ENCODE measurements around the gene PES1. TPM values are rescaled to one million over a fixed set of nuclear protein-coding genes. Genes with fewer than 3 reads are reported as not detected.
A peak's percentile ranks its signal among the peaks of the same experiment; 100 is the strongest.
"Not testable (repeated sequence)": the region's sequence is repeated elsewhere in the genome, so short reads cannot be mapped to it uniquely, and the experiment has no call there.

PES1 gene
- total RNA-seq, 1 experiment from 2014 or later = 72.1 TPM

DNA sequence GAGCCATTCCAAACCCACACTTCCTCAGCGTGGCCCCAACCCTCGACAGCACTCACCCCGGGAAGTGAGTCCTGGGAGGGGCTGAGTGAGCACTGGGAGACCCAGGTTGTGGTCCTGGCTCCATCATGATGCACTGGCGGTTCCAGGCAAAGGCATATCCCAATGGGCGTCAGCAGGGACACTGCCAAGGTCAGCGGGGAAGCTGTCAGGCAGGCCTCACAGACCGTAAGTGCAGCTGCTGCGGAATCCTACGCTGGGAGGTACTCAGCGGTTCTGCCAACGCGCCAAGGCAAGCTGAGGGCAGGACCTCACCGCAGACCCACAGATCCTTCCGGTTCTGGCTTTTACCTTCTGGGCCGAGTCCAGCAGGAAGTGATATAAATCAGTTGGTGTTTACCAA, 15.9 kb downstream of the PES1 start:
- peak; percentile 32 for DNase-seq (ENCODE audit: low spot score)

DNA sequence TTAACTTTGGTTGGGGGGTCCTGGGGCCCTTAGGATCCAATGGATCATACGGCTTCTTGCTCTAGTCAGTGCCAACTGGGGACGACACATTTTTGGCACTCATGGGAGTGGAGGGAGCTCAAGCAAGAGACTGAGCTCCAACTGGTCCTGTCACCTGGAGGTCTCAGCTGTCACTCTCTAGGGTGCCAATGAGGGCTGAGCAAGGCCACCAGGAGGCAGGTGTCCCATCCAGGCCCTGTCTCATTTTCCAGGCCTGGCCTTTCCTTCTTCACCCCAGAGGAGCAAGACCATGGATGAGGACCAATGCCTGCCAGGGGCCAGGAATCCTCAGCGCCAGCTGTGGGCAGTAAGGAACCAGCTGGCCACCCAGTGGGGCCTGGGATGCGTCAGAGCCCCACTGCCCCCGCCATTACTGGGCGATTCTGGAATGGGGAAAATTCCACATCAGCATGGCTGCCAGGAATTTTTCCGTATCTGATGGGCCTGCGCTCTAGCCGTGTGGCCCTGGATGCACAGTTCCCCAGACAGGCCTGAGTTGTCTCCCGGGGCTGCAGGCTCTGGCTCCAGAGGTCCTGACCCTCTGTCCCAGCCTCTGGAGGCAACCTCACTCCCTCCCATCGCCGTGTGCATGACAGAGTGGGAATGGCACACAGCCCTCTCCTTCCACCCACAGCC, 16.6 kb downstream of the PES1 start:
- DNase-seq (ENCODE audit: low spot score) = peak; percentile 66

DNA sequence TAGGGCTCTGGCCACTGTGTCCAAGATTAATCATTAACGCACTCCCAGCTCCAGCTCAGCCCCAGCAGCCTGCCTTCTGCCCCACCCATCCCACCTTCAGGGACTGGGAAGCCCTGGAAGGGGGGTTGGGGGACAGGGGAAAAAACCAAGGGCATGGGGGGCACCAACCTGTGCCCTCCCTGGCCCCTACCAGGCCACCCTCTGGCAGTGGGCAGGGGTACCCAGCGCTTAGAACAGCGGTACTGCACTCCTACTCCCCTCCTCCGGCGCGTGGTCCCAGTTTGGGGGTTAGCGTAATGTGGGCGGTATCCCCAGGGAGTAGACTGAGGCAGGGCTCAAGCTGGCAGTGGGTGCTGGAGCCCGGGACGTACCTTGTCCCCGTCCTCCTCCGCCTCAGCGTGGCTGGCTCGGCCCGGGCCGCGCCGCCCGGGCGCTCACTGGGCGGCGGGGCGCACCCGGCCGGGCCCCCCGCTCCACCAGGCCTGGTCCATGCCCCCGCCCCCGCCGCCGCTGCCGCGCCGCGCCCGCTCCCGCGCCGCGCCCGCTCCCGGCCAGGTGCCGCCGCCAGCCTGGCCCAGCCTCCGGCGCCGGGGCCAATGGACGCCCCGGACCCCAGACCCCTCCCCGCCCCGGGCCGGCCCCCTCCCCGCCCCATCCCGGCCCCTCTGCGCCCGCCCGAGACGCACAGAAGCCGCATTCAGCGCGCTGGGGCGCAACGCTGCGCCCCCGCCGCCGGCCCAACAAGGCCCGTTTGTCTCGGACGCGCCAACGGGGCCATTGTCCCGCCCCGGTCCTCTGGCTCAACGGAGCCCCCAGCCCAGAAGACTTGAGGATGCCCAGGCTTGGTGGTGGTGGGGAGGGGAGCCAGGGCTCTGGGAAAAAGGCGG, 17.4 kb downstream of the PES1 start, which contains the start of gene GAL3ST1:
Gene GAL3ST1, minus strand, starts transcription at position 571 of the 887 bp plus-strand sequence. CDS start 17,273 bp downstream, outside the sequence.
- DNase-seq (ENCODE audit: low spot score) = no peak

DNA sequence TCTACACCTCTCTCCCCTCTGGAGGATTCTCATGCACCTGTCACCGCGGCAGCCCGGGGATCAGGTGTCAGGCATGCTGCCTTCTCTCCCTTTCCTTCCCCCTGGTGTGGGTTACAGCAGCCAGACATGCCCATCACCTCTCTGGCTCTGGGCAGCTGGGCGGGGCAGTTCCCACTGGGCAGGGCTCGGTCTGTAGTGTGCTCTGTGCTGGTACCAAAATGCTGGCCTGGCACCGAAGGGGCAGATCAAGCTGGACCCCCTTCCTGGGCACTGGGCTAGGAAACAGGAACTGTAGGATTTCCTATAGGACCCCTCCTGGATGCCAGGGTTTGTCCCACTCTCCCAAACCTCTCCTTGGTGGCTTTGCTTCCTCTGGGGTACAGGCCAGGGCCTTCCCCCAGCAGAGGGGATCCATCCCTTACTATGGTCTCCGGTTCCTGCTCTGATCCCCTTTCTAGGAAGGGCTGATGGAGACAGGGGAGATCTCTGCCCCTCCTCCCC, 18.1 kb downstream of the PES1 start:
- no peak for DNase-seq (ENCODE audit: low spot score)

DNA sequence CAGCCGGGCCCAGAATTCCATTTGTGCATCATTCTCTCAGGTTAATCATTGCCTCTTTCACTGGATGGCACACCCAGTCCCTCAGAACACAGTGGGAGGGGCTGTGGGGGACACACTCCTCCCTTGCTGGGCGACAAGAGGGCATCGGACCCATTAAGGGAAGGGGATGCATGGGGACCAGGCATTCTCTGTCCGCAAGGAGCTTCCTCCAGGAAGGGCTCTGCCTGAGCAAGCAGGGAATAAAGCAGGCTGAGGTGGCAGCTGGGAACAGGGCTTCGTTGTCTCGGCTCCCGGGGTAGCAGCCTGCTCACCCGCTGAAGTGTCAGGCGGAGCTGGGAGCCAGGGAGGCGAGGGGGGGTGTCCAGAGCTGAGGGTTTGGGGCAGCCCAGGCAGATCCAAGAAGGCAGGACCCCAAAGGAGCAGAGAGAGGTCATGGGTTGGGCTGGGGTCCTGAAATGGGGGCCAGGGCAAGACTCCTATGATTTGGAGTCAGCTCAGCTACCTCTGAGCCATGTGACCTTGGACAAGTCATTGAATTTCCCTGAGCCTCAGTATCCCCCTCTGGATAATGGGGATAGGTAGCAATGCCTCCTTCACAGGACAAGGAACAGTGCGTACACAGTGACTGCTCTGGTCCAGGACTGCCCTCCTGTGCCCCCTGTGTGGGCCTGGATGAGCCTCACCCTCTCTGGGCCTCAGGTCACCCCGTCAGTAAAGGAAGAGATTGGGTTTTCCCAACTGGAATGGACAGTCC, 18.7 kb downstream of the PES1 start:
- DNase-seq (ENCODE audit: low spot score) = no peak

DNA sequence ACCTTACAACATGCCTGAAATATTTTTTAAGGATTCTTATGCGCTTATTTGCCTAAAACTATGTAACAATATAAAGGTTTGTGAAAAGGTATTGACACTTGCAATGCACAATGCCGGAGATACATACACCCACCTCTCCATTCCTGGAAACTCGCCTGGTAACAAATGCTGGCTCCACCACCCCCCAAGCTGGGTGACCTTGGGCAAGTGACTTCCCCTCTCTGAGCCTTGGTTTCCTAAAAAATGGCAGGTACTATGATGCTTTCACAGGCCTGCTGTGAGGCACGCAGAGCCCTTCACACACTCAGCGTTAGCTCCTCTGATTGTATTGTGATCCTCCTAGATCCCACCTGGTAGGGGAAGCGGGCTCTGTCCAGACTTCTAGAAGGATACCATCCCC, 19.5 kb downstream of the PES1 start:
- DNase-seq (ENCODE audit: low spot score) = no peak

DNA sequence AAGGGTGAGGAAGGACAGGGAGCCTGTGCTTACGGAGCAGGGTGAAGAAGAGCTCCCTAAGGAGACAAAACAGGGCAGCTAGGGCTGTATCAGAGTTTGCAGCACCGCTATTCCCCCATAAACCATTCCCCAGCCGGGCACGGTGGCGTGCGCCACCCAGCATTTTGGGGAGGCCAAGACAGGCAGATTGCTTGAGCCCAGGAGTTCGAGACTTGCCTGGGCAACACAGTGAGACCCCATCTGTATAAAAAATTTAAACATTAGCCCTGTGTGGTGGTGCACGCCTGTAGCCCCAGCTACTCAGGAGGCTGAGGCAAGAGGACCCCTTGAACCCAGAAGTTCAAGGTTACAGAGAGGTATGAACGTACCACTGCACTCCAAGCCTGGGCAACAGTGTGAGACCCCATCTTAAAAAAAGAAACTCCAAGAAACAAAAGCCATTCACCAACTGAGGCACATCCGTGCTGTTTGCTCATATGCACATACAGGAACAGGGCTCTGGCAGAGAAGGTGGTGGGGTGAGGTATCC, 22.0 kb downstream of the PES1 start:
- no peak for DNase-seq (ENCODE audit: low spot score)

DNA sequence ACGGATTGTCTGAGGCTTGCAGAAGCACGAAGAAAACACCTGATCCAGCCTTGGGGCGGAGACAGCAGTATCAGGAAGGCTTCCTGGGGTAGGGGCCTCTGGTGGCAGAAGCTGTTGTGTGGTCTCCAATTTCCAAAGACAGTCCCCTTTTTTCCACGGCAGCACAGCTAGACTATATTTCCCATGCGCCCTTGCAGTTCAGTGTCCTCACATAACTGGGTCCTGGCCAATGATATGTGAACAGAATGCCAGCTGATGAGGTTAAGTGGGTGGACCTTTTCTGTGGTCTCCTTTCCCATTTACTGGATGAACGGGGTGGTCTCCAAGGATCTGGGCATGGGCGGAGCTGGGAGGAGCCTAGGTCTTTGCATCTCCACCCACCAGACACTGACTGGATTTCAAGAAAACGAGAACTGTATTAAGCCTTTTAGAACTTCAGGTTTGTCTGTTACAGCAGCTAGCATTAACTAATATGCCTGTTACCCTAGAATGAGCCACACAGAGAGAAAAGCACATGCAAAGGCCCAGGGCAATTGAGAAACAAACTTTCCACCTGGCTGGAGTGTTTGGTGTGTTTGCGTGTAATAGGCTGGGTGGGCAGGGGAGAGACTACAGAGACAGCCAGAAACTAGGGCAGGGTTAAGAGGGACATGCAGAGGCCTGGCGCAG, 23.4 kb downstream of the PES1 start:
- DNase-seq (ENCODE audit: low spot score) = no peak

DNA sequence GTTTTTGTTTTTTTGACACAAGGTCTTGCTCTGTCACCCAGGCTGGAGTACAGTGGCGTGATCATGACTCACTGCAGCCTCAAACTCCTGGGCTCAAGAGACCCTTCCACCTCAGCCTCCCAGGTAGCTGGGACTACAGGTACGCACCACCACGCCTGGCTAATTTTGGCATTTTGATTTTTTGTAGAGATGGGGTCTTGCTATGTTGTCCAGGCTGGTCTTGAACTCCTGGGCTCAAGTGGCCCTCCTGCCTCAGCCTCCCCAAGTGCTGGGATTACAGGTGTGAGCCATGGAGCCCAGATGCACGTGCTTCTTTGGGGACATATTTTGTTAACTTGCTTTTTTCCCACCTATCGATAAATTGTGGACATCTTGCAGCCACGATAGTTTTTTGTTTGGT, 24.4 kb downstream of the PES1 start:
- DNase-seq (ENCODE audit: low spot score) = not testable (repeated sequence)

DNA sequence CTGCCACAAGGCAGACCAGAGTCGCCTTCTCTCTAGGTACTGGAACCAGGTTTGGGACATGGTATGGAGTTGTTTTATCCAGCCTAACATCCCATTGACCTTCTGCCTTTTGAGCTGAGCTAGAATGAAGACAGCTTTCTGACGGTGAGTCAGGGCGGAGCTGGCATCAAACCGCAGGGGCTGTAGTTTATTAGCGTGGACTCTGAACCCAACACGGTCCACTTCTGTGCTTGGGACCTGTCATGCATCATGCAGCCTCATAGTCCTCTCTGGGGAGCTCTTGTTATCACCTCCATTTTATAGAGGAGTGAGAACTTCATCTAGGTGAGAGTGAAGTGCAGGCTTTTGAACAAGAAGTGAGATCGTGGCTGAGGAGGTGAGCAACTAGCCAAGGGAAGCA, 25.6 kb downstream of the PES1 start:
- DNase-seq (ENCODE audit: low spot score) = no peak

DNA sequence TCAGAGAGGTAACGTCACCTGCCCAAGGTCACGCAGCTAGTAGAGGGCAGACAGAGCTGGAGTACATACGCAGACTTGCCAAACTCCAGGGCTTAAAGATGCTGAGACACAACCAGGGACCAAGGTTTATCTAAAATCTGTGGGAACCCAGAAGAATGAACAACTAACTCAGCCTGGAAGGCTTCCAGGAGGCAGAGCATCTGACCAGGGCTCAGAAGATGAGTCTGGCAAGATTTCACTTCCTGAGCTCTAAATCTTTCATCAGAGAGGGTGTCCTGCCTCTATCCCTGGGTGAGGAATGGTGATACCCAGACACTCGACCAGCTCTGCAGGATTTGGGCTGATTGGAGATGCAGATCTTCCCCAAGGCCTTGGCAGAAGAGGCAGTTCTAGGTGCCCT, 26.4 kb downstream of the PES1 start:
- peak; percentile 51 for DNase-seq (ENCODE audit: low spot score)

DNA sequence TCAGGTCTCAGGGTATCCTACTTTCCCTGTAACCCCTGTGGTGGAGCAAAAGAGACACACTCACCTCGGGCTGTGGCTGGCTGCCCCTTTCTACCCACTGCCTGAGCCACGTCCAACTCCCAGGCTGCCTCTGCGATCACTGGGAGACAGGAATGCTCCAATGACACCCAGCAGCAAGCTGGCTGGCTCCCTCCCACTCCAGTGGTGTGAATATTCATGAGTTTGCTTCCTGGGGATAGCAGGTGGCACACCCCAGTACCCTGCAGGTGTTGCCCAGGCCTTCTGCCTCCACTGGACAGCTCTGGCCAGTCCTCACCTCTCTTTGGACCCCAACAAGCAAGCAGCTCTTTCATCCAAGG, 27.0 kb downstream of the PES1 start:
- DNase-seq (ENCODE audit: low spot score) = no peak

DNA sequence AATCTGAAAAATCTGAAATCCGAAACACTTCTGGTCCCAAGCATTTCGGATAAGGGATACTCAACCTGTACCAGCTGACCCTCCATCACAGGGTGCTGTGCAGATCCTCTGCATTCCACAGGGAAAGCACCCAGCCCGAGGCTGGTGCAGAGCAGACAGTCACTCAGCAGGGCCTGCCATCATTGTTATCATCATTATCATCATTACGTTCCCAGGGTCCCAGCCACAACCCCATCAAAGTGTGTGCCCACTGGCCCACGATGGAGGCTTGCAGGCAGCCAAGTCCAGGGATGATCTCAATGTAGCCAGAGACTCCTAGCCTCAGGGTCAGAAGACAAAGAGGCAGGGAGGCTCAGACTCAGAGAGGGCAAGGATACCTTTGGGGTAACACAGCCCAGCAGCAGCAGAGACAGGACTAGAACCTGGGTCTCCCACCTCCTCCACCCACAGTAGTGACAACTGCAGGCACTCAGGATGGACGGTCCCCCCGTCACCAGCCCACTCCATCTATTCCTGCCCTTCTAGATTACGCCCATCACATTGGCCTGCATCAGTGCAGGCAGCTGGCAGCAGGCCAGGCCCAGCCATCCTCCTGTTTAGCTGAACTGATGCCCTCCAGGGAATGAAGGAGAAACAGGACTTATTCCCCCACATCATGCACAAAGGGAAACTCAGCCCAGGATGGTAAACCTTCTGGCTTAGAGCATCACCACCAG, 27.5 kb downstream of the PES1 start:
- no peak for DNase-seq (ENCODE audit: low spot score)

DNA sequence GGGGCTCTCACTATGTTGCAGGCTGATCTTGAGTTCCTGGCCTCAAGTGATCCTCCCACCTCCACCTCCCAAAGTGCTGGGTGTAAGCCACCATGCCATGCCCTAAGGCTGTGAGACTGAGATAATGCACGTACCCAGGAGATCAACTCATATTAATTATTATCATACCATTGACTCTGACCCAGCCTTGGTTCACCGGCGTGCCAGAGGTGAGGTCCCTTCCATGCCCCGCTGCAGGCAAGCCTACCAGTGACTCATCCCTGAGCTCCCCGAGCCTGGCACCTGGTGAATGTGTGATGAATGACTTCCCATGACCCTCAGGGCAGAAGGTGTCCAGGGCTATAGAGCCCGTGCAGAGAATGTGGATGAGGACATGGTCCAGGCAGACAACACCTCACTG, 29.3 kb downstream of the PES1 start:
- peak; percentile 51 for DNase-seq (ENCODE audit: low spot score)

DNA sequence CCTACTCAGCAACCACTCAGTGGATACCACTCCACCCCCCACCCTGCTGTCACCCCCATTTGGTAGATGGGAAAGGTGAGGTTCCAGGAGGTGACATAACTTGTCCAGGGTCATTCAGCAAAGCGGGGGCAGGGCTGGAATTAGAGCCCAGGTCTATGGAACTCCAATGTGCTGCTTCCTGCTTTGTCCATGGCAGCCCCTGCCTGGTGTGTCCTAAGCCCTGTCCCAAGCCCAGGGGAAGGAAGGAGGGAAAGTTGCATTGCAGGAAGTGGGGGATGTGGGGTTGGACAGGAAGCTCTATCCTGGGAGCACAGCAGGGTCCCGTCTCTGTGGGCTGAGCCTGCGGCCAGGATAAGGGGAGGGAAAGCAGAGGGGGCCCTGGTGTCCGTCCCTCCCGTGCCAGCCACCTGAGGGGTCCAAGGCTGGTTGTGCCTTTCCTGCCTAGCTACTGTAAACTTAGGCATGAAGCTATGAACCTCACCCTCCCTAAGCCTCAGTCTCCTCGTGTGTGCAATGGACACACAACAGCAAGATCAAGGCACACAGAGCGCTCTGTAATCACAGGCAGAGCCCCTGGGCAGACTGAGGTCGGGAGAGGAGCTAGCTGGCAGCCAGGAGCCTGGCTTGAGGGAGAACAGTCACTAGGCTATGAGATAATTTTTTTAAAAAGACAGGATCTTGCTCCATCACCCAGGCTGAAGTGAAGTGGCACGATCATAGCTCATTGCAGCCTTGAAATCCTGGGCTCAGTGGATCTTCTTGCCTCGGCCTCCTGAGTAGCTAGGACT, 30.1 kb downstream of the PES1 start:
- no peak for DNase-seq (ENCODE audit: low spot score)

DNA sequence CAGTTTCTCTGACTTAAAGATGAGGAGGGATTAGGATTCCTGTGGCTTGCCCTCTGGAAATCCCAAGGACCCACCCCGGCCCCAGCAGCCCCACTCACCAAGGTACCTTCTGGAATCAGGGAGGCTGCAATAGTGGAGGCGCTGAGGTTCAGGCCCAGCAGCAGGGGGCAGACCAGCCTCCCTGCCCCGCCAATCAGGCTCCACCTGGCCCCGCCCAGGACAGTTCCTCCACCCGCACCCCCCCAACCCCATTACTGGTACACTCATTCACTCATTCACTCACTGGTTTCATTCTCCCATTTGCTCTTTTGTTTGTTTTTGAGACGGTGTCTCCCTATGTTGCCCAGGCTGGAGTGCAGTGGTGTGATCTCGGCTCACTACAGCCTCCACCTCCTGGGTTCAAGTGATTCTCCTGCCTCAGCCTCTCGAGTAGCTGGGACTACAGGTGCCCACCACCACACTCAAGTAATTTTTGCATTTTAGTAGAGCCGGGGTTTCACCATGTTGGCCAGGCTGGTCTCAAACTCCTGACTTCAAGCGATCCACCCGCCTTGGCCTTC, 31.0 kb downstream of the PES1 start:
- DNase-seq (ENCODE audit: low spot score) = not testable (repeated sequence)

DNA sequence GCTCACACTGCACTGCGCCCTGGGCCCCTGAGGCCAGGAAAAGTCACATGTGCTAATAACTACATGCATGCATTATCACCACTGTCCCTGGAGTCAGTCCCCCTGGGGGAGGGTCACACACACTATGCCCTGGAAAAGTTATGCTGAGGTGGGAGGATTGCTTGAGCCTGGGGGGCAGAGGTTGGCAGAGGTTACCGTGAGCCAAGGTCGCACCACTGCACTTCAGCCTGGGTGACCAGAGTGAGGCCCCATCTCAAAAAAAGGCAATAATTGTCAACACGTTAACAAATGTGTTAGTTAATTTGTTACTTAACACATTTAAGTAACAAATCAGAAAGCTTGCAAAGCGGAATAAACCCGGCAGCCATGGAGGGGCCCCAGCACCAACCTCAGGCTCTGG, 31.8 kb downstream of the PES1 start:
- no peak for DNase-seq (ENCODE audit: low spot score)

DNA sequence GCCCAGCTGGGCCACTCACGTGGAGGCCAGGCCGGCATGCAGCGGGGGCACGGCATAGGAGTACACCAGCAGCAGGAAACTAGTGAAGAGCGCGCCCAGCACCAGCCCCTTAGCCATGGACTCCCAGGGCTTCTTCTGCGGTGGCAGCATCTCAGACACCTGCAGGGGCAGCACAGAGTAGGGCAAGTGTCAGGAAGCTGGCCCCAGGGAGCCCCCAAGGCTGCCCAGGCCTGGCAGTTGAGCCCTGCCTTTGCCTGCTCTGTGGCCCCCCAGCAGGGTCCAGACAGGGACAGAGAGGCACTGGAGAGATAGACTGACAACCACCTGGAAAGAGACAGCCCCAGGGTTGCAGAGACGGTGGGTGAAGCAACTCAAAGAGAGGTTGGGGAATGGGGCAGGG, 34.5 kb downstream of the PES1 start:
- DNase-seq (ENCODE audit: low spot score) = no peak

DNA sequence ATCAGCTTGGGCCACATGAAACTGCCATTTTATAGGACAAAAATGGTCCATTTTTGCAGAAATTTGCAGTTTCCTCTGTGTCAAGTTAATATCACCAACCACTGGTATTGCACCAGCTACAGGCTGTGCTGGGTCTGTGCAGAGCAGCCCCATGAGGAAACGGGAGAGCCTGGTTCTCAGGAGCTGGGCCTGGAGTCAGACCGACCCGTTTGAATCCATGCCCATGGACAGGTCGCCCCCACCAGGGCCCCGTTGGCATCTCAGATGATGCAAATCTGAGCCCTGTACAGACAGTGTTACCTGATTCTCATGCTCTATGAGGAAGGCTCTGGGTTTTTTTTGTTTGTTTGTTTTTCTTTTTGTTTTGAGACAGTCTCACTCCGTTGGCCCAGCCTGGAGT, 35.3 kb downstream of the PES1 start:
- DNase-seq (ENCODE audit: low spot score) = no peak
